CD8-positive, alpha-beta memory T cell (primary cell): ENCODE results near the gene CACNB3. TPM values are rescaled to one million over a fixed set of nuclear protein-coding genes. Genes with fewer than 3 reads are reported as not detected.

Experiments
- CTCF ChIA-PET: fragments of 350-600 bp; sonication (Branson Sonifier 250); formaldehyde crosslinking; loops from one replicate; lab custom pipeline; 2021; ENCODE audit warnings: antibody characterized with exemption; lab: Charles Lee
- POLR2A ChIA-PET: fragments of 350-600 bp; sonication (Branson Sonifier 250); formaldehyde crosslinking; loops from one replicate; lab custom pipeline; 2021; ENCODE audit warnings: antibody characterized with exemption; lab: Charles Lee
- DNase-seq, 5 donors: peaks; one replicate each; pipeline versions ENCODE4 v3.0.0 to v3.0.0-alpha.2; 2020 to 2022; ENCODE audit warnings: mixed read lengths in 1 of 5
- H3K27ac ChIP-seq: one replicate; pipeline ENCODE4 v1.7.0; 2013; ENCODE audit warnings: low read depth, mild to moderate bottlenecking, low read length, moderate library complexity
- H3K27me3 ChIP-seq: 2 replicates; pipeline ENCODE4 v1.7.0; 2013; ENCODE audit warnings: low read length, mild to moderate bottlenecking; ENCODE audit not compliant: insufficient read depth, poor library complexity, severe bottlenecking
- H3K36me3 ChIP-seq: 2 replicates; pipeline ENCODE4 v1.7.0; 2013; ENCODE audit warnings: mild to moderate bottlenecking, low read length, moderate library complexity; ENCODE audit not compliant: insufficient read depth
- H3K4me1 ChIP-seq: 2 replicates; pipeline ENCODE4 v1.7.0; 2013; ENCODE audit warnings: mild to moderate bottlenecking, low read length, moderate library complexity; ENCODE audit not compliant: insufficient read depth
- H3K4me3 ChIP-seq: 2 replicates; pipeline ENCODE4 v1.7.0; 2013; ENCODE audit warnings: mild to moderate bottlenecking, low read length
- H3K9me3 ChIP-seq: 2 replicates; pipeline ENCODE4 v1.7.0; 2013; ENCODE audit warnings: mild to moderate bottlenecking, low read length
- H3K27ac Mint-ChIP-seq, 8 donors: one replicate each; pipeline ENCODE4 v1.8.0; 2020 to 2021; ENCODE audit warnings: mixed read lengths in 8 of 8, mild to moderate bottlenecking in 6 of 8, inconsistent platforms in 3 of 8, moderate library complexity in 3 of 8
- H3K27me3 Mint-ChIP-seq, 2 donors: one replicate each; pipeline ENCODE4 v1.8.0; 2020 to 2021; ENCODE audit warnings: mixed read lengths in 2 of 2, mild to moderate bottlenecking in 1 of 2, moderate library complexity in 1 of 2
- H3K36me3 Mint-ChIP-seq, 3 donors: one replicate each; pipeline ENCODE4 v1.8.0; 2020 to 2021; ENCODE audit warnings: mixed read lengths in 3 of 3, inconsistent platforms in 1 of 3, mild to moderate bottlenecking in 1 of 3
- H3K4me1 Mint-ChIP-seq, 3 donors: one replicate each; pipeline ENCODE4 v1.8.0; 2020 to 2021; ENCODE audit warnings: mixed read lengths in 3 of 3, inconsistent platforms in 1 of 3, mild to moderate bottlenecking in 1 of 3
- H3K4me3 Mint-ChIP-seq, 7 donors: one replicate each; pipeline ENCODE4 v1.8.0; 2020 to 2021; ENCODE audit warnings: mixed read lengths in 7 of 7, mild to moderate bottlenecking in 6 of 7, moderate library complexity in 4 of 7, inconsistent platforms in 2 of 7
- H3K9me3 Mint-ChIP-seq, 5 donors: one replicate each; pipeline ENCODE4 v1.8.0; 2020 to 2022; ENCODE audit warnings: mixed read lengths in 5 of 5, mild to moderate bottlenecking in 3 of 5, moderate library complexity in 2 of 5, inconsistent platforms in 1 of 5
- polyA plus RNA-seq: library from polyadenylated mRNA; unstranded; fragments of 300-500 nt; fragmentation: Illumina TruSeq; gene quantifications from one replicate; pipeline ENCODE4 v1.2.3, GENCODE V29; 2021
- total RNA-seq, 2 experiments: library from RNA; stranded (reverse); gene quantifications; one replicate each; pipeline ENCODE4 v1.2.3, GENCODE V29; 2021

CACNB3 gene
- total and polyA plus RNA-seq, 3 experiments from 2014 or later: 3.2 to 6.6 (median 6.3) TPM

DNA sequence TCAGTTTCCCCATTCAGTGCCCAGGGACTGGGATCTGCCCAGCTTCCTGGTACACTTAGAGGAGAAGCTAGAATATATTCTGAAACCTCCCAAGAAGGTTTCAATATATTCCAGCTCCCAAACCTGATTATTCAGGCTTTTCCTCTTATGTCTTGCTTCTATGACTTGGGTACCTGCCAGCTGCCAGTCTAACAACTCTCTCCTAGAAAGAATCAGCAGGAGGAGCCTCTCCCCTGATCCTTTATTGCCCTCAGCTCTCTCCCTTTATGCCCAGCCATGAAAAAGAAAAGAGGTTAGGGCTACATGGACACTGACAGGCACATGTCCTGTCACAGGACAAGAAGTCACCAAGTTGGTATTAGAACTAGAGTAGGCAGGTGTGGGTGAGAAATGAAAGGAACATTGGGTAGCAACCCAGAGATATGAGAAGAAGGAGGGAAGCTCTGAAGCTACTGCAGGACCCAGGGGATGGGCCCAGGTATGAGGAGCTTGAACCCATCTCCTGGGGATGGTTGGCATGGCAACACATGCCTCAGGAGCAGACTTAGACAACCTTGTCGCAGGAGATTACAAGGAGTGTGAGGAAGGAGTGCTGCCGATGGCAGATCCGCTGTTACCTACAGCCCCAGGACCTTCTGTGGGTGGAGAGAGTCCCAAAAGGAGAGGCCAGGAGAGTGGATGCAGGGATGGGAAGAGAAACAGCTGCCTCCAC lies 2.0 kb upstream of the CACNB3 start:
- DNase-seq: no peak
- H3K27ac Mint-ChIP-seq: peak overlapping the region in 5 of 8 donors; percentile 8 to 79 (median 43)

DNA sequence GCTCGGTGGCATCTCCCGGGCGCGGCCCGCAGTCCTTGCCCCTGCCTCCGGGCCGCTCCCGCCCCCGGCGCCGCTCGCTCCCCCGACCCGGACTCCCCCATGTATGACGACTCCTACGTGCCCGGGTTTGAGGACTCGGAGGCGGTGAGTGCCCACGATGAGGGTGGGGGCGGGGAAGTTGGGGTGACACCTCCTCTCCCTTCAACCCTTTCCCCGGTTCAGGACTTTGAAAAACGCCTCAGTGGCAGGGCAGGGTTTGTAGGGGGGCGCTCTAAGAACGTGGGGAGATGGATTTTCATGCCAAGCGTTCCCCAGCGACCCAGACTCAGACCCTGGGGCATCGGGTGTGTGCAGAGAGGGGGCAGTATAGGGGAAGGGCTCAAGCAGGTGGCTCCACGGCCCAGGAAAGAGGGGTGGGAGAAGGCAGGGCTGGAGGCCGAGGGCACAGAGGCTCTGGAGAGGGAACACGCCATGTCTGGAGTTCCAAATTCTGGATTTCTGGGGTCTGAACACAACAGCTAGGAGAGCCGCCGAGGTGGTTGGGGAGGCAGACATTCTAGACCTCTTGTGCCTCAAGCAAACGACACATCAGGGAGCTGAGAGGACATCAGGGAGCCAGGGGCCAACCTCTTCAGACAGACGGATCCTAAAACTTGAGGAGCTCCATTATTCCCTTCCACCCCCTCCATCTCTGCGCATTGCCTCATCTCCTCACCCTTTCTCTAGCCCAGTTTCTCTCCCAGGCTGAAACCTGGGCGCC lies 715 bp downstream of the CACNB3 start:
- Mint-ChIP-seq H3K9me3 (no peaks in the 10 kb centered on the region), H3K4me3 (peak overlapping the region; percentile 84 to 96 (median 89)), H3K27ac (peak overlapping the region in 7 of 8 donors; percentile 49 to 91 (median 82)), H3K27me3 (peaks cover 0 to 6% of the 10 kb centered on the region in 2 donors), H3K36me3 (peaks cover 0 to 2% (median 0%) of the 10 kb centered on the region in 3 donors), H3K4me1 (peaks cover 25 to 49% (median 36%) of the 10 kb centered on the region in 3 donors)
- Histone ChIP-seq H3K4me1 (peaks cover 25% of the 10 kb centered on the region), H3K27ac (no peak overlapping the region), H3K36me3 (no peaks in the 10 kb centered on the region), H3K4me3 (peak overlapping the region; percentile 47), H3K27me3 (no peaks in the 10 kb centered on the region), H3K9me3 (no peaks in the 10 kb centered on the region)
- POLR2A ChIA-PET: no interaction called here
- DNase-seq: peak in 4 of 5 donors; percentile 18 to 53 (median 34)
- CTCF ChIA-PET: interaction anchor here (0.8 to 0.9 kb wide), 3 partner anchors 9 to 33 kb away, joined by 3 to 4 read pairs (median 3); partner anchors contain the start of gene DDX23

More for the DNA sequence above, 2.0 kb upstream of the CACNB3 start:
- Mint-ChIP-seq H3K36me3 (peaks cover 0 to 2% (median 0%) of the 10 kb centered on the region in 3 donors), H3K4me1 (peaks cover 30 to 46% (median 39%) of the 10 kb centered on the region in 3 donors), H3K27me3 (peaks cover 0 to 5% of the 10 kb centered on the region in 2 donors), H3K4me3 (peak overlapping the region; percentile 89 to 98 (median 94)), H3K9me3 (no peaks in the 10 kb centered on the region)
- Histone ChIP-seq H3K9me3 (no peaks in the 10 kb centered on the region), H3K36me3 (no peaks in the 10 kb centered on the region), H3K4me3 (no peak overlapping the region), H3K27me3 (no peaks in the 10 kb centered on the region), H3K27ac (no peak overlapping the region), H3K4me1 (peaks cover 26% of the 10 kb centered on the region)
- ChIA-PET POLR2A (interaction anchor here (0.5 to 1.2 kb wide), 2 partner anchors 12 to 152 kb away, joined by 3 to 4 read pairs; no protein-coding TSS in a partner anchor), CTCF (interaction anchor here (0.8 to 3.3 kb wide), 8 partner anchors 8 to 172 kb away, joined by 3 to 33 read pairs (median 4); partner anchors contain the start of genes RND1 and WNT1)

DNA sequence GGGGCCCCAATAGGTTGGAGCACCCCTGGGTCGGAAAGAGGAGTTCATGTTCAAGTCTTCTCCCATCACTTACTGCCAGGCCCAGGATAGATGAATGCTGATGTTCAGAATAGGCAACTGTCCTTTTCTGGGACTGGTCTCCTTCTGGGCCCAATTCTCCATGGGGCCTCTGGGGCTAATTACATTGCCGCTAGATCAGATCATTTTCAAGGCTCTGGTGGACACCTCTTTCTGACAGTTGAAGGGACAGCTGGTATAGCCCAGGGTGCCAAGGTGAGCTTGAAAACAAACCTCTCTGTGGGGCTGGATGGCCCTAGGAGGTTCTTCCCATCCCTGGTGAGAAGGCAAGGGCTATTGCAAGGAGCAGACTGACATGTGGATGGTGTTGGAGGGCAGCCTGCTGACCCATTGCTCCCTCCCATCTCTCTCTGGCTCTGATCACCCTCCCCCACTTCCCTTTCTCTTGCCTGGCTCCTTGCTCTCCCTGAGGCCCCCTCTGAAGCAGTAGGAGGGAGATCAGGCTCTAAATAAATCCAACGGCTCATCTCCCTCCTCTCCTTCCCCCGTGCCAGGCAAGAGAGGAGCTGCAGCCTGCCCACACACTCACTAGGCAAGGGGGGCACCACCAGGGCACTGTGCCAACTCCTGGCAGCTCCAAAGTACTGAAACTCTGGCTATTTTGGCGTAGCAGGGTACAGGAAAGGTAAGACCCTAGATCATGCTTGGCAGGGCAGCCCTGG lies 1.9 kb downstream of the CACNB3 start:
- no peak overlapping the region for H3K27ac ChIP-seq
- Mint-ChIP-seq H3K27ac (peak overlapping the region in 4 of 8 donors; percentile 47 to 82 (median 78)), H3K4me3 (peak overlapping the region in 6 of 7 donors; percentile 50 to 92 (median 60)), H3K27me3 (peaks cover 0 to 6% of the 10 kb centered on the region in 2 donors), H3K36me3 (peaks cover 0 to 1% (median 0%) of the 10 kb centered on the region in 3 donors), H3K4me1 (peaks cover 24 to 51% (median 39%) of the 10 kb centered on the region in 3 donors), H3K9me3 (no peaks in the 10 kb centered on the region)
- no peaks in the 10 kb centered on the region for H3K9me3 ChIP-seq
- no peaks in the 10 kb centered on the region for H3K27me3 ChIP-seq
- H3K36me3 ChIP-seq: no peaks in the 10 kb centered on the region
- CTCF ChIA-PET: interaction anchor here (0.8 to 0.9 kb wide), 3 partner anchors 10 to 32 kb away, joined by 3 to 4 read pairs (median 3); partner anchors contain the start of gene DDX23
- DNase-seq: no peak
- peaks cover 21% of the 10 kb centered on the region for H3K4me1 ChIP-seq
- POLR2A ChIA-PET: no interaction called here
- H3K4me3 ChIP-seq: no peak overlapping the region

DNA sequence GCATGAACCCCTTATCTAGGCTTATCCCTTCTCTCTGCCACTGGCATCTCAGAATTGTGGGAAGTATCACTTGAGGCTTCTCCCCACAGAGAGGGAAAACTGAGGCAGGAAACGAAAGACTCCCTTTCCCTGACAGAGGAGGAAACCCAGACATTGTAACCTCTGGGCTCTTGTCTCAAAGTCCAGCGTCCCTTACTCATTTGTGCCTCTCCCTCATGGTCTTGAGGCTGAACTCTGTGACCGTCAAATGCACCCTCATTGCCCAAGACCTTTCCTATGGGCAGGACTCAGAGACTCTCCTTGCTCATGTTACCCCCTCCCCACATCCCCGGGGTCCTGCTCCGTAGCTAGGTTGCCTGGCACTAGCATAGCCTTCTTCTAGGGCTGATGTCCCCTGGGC lies 3.8 kb downstream of the CACNB3 start:
- Histone ChIP-seq H3K27me3 (no peaks in the 10 kb centered on the region), H3K27ac (no peak overlapping the region), H3K9me3 (no peaks in the 10 kb centered on the region), H3K4me1 (peaks cover 12% of the 10 kb centered on the region), H3K4me3 (no peak overlapping the region), H3K36me3 (no peaks in the 10 kb centered on the region)
- peaks cover 0 to 2% (median 0%) of the 10 kb centered on the region in 3 donors for H3K36me3 Mint-ChIP-seq
- peak overlapping the region in 1 of 7 donors; percentile 63 for H3K4me3 Mint-ChIP-seq
- DNase-seq: no peak
- POLR2A ChIA-PET: no interaction called here
- H3K27ac Mint-ChIP-seq: peak overlapping the region in 2 of 8 donors; percentile 40 to 89
- CTCF ChIA-PET: interaction anchor here (1.8 kb wide), 1 partner anchor 31 kb away, joined by 4 read pairs; no protein-coding TSS in a partner anchor
- peaks cover 11 to 35% (median 20%) of the 10 kb centered on the region in 3 donors for H3K4me1 Mint-ChIP-seq
- H3K9me3 Mint-ChIP-seq: no peaks in the 10 kb centered on the region
- peaks cover 0 to 3% of the 10 kb centered on the region in 2 donors for H3K27me3 Mint-ChIP-seq

DNA sequence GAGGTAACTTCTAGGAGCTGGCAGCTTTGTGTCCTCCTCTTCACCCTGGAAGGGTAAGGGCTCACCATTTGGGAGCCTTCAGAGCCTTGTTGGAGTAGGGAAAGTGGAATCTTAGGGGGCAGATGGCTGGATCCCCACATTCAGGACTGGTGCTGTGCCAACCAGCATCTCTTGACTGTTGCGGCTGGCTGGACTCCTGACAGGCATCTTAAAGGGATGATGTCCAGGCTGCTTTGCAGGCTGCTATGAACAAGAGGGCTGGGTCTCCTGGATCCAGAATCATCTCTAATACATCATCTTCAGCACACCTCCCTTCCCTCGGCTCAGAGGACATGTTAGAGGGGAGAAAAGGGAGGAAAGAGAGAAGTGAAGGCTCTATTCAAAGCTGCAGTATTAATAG lies 4.4 kb downstream of the CACNB3 start:
- POLR2A ChIA-PET: no interaction called here

DNA sequence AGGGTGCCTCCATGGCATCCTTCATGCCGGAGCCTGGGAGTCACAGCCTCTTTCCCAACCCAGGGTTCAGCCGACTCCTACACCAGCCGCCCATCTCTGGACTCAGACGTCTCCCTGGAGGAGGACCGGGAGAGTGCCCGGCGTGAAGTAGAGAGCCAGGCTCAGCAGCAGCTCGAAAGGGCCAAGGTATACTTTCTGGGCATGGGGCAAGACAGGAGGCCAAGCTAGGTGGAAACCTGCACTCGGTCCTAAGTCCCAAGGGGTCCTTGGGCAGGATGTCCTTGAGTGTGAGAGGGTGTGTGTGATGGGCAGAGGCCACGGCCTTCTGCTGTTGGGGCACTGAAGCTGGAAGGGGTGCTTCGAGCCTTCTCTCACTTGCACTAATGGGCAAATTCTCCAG lies 5.0 kb downstream of the CACNB3 start:
- Histone ChIP-seq H3K4me3 (no peak overlapping the region), H3K9me3 (no peaks in the 10 kb centered on the region), H3K27ac (no peak overlapping the region), H3K4me1 (peaks cover 5% of the 10 kb centered on the region), H3K27me3 (no peaks in the 10 kb centered on the region), H3K36me3 (no peaks in the 10 kb centered on the region)
- peaks cover 7 to 24% (median 13%) of the 10 kb centered on the region in 3 donors for H3K4me1 Mint-ChIP-seq
- no peak for DNase-seq
- no peaks in the 10 kb centered on the region for H3K9me3 Mint-ChIP-seq
- ChIA-PET POLR2A (interaction anchor here (0.5 kb wide), 1 partner anchor 25 kb away, joined by 5 read pairs; no protein-coding TSS in a partner anchor), CTCF (interaction anchor here (1.3 to 2.6 kb wide), 4 partner anchors 7 to 157 kb away, joined by 3 to 15 read pairs (median 4); no protein-coding TSS in a partner anchor)
- H3K27ac Mint-ChIP-seq: peak overlapping the region in 2 of 8 donors; percentile 52 to 70
- peaks cover 0 to 4% (median 0%) of the 10 kb centered on the region in 3 donors for H3K36me3 Mint-ChIP-seq
- H3K27me3 Mint-ChIP-seq: peaks cover 0 to 1% of the 10 kb centered on the region in 2 donors
- H3K4me3 Mint-ChIP-seq: no peak overlapping the region

More for the DNA sequence above, 4.4 kb downstream of the CACNB3 start:
- Histone ChIP-seq H3K27ac (no peak overlapping the region), H3K4me3 (no peak overlapping the region), H3K4me1 (peaks cover 8% of the 10 kb centered on the region), H3K9me3 (no peaks in the 10 kb centered on the region), H3K36me3 (no peaks in the 10 kb centered on the region), H3K27me3 (no peaks in the 10 kb centered on the region)
- no peaks in the 10 kb centered on the region for H3K9me3 Mint-ChIP-seq
- H3K4me3 Mint-ChIP-seq: no peak overlapping the region
- H3K27ac Mint-ChIP-seq: peak overlapping the region in 4 of 8 donors; percentile 27 to 56 (median 36)
- no peak for DNase-seq
- H3K36me3 Mint-ChIP-seq: peaks cover 0 to 2% (median 0%) of the 10 kb centered on the region in 3 donors
- H3K27me3 Mint-ChIP-seq: peaks cover 0 to 1% of the 10 kb centered on the region in 2 donors
- CTCF ChIA-PET: interaction anchor here (1.8 to 2.6 kb wide), 2 partner anchors 8 to 31 kb away, joined by 4 to 15 read pairs; no protein-coding TSS in a partner anchor
- peaks cover 9 to 29% (median 14%) of the 10 kb centered on the region in 3 donors for H3K4me1 Mint-ChIP-seq

DNA sequence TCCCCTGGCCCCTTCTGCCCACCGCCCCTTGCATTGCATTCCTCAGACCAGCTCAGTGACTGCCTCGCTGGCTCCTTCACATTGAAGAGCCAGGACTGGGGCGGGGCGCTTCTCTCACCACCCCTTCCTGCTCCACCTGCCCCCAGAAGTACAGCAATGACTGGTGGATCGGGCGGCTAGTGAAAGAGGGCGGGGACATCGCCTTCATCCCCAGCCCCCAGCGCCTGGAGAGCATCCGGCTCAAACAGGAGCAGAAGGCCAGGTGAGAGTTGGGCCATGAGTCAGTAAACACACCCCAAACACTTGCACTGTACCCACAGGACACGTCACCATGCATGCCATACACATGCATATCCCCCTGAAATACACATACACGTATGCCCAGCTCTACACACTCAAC lies 5.8 kb downstream of the CACNB3 start:
- H3K4me1 ChIP-seq: peaks cover 2% of the 10 kb centered on the region
- no peak overlapping the region for H3K27ac ChIP-seq
- Mint-ChIP-seq H3K36me3 (peaks cover 0 to 12% (median 0%) of the 10 kb centered on the region in 3 donors), H3K4me1 (peaks cover 3 to 23% (median 10%) of the 10 kb centered on the region in 3 donors), H3K27ac (peak overlapping the region in 5 of 8 donors; percentile 47 to 71 (median 68)), H3K4me3 (peak overlapping the region in 1 of 7 donors; percentile 6), H3K27me3 (peaks cover 0 to 1% of the 10 kb centered on the region in 2 donors), H3K9me3 (no peaks in the 10 kb centered on the region)
- ChIA-PET POLR2A (interaction anchor here (0.5 kb wide), 1 partner anchor 26 kb away, joined by 5 read pairs; no protein-coding TSS in a partner anchor), CTCF (interaction anchor here (1.3 to 2.6 kb wide), 3 partner anchors 8 to 156 kb away, joined by 3 to 15 read pairs (median 5); no protein-coding TSS in a partner anchor)
- peak in 3 of 5 donors; percentile 10 to 65 (median 28) for DNase-seq
- no peaks in the 10 kb centered on the region for H3K27me3 ChIP-seq
- H3K4me3 ChIP-seq: no peak overlapping the region
- no peaks in the 10 kb centered on the region for H3K9me3 ChIP-seq
- peaks cover 2% of the 10 kb centered on the region for H3K36me3 ChIP-seq
